NT2/D1 (cell line): ENCODE data around the gene SPACA5.

ENCODE experiments used
- SUZ12 ChIP-seq: IDR thresholded peaks from 2 replicates; pipeline ENCODE4 v1.6.1; 2011; ENCODE audit not compliant: insufficient read length, insufficient read depth; ENCODE audit errors: extremely low read depth
- YY1 ChIP-seq: IDR thresholded peaks from 2 replicates; pipeline ENCODE4 v1.6.1; 2011; ENCODE audit not compliant: insufficient read length, insufficient read depth

- TF ChIP-seq SUZ12, result no peak
- no peak for TF ChIP-seq YY1
These were observed 21.3 kb downstream of the SPACA5 start for GRCh38 chrX:48028091-48028490.
